GM12874 (cell line): ENCODE data around the gene LNPEP.

Experiments
- CTCF ChIP-seq: IDR thresholded peaks from 2 replicates; pipeline ENCODE4 v1.5.1; 2011; ENCODE audit warnings: low read depth, mild to moderate bottlenecking, control low read depth, low read length, moderate library complexity; ENCODE audit not compliant: insufficient read depth

The LNPEP gene

GRCh38 chr5:97004423-97005060 is 68.7 kb downstream of the LNPEP start:
- TF ChIP-seq CTCF: no peak

- no peak for TF ChIP-seq CTCF
These were observed 70.7 kb downstream of the LNPEP start for GRCh38 chr5:97006454-97007060.

- no peak for TF ChIP-seq CTCF
These were observed 73.5 kb downstream of the LNPEP start for GRCh38 chr5:97009212-97009898.

- TF ChIP-seq CTCF: no peak
These were observed 74.0 kb downstream of the LNPEP start for GRCh38 chr5:97009921-97010320.

GRCh38 chr5:97010606-97011005 is 74.7 kb downstream of the LNPEP start:
- no peak for TF ChIP-seq CTCF

GRCh38 chr5:97011567-97011966 is 75.7 kb downstream of the LNPEP start:
- TF ChIP-seq CTCF: no peak

- no peak for TF ChIP-seq CTCF
These were observed 83.7 kb downstream of the LNPEP start for GRCh38 chr5:97019435-97020117.
